Stimulated activated CD8-positive, alpha-beta memory T cell treated with anti-CD3 and anti-CD28 coated beads, Interleukin-7, amount 100 ng/mL, for 1 hour (primary cell): ENCODE measurements around the gene ITGA4.
A peak's percentile ranks its signal among the peaks of the same experiment; 100 is the strongest.
"Not testable (repeated sequence)": the region's sequence is repeated elsewhere in the genome, so short reads cannot be mapped to it uniquely, and the experiment has no call there.

Source experiments
- DNase-seq, 2 donors: peaks; one replicate each; pipeline ENCODE4 v3.0.0-alpha.2; 2020; ENCODE audit warnings: low read depth in 2 of 2

Gene ITGA4

GRCh38 chr2:181457121-181457740 is at the start of gene ITGA4:
TSS of gene ITGA4 (plus strand) at chr2:181457386. CDS start at chr2:181457655, 269 bp downstream.
- peak; percentile 71 to 73 for DNase-seq

GRCh38 chr2:181408861-181409260 is 48.3 kb upstream of the ITGA4 start:
- no peak for DNase-seq

GRCh38 chr2:181411105-181411849 is 45.9 kb upstream of the ITGA4 start:
- no peak for DNase-seq

- no peak for DNase-seq
Measured at GRCh38 chr2:181419129-181419855, 37.9 kb upstream of the ITGA4 start.

- DNase-seq, result no peak
Measured at GRCh38 chr2:181420259-181421130, 36.7 kb upstream of the ITGA4 start.

GRCh38 chr2:181421131-181421458 is 36.1 kb upstream of the ITGA4 start:
- no peak for DNase-seq

GRCh38 chr2:181421464-181421863 is 35.7 kb upstream of the ITGA4 start:
- no peak for DNase-seq

GRCh38 chr2:181426672-181427071 is 30.5 kb upstream of the ITGA4 start:
- DNase-seq, result no peak

GRCh38 chr2:181430406-181431118 is 26.6 kb upstream of the ITGA4 start:
- no peak for DNase-seq

GRCh38 chr2:181431674-181432073 is 25.5 kb upstream of the ITGA4 start:
- no peak for DNase-seq

- no peak for DNase-seq
Measured at GRCh38 chr2:181438261-181438660, 18.9 kb upstream of the ITGA4 start.

- DNase-seq, result no peak
Measured at GRCh38 chr2:181440344-181440743, 16.8 kb upstream of the ITGA4 start.

- no peak for DNase-seq
Measured at GRCh38 chr2:181440919-181441318, 16.3 kb upstream of the ITGA4 start.

- no peak for DNase-seq
Measured at GRCh38 chr2:181441670-181442069, 15.5 kb upstream of the ITGA4 start.

- no peak for DNase-seq
Measured at GRCh38 chr2:181444654-181445053, 12.5 kb upstream of the ITGA4 start.

GRCh38 chr2:181446985-181447384 is 10.2 kb upstream of the ITGA4 start:
- no peak for DNase-seq

GRCh38 chr2:181449278-181449677 is 7.9 kb upstream of the ITGA4 start:
- DNase-seq, result not testable (repeated sequence)

GRCh38 chr2:181454686-181455450 is 2.3 kb upstream of the ITGA4 start:
- DNase-seq, result no peak

GRCh38 chr2:181456660-181457120 is 496 bp upstream of the ITGA4 start:
- DNase-seq, result peak; percentile 39 to 47

- DNase-seq, result peak in 1 of 2 donors; percentile 25
Measured at GRCh38 chr2:181457741-181458425, 697 bp downstream of the ITGA4 start.
